Tibial nerve (tissue), 4 donors: ENCODE measurements around the gene ANKS6. TPM values are rescaled to one million over a fixed set of nuclear protein-coding genes. Genes with fewer than 3 reads are reported as not detected.

Experiments
- DNase-seq, 2 donors: peaks; one replicate each; pipeline ENCODE4 v3.0.0-alpha.2; 2019; ENCODE audit warnings: low spot score in 2 of 2
- H3K27ac ChIP-seq, 4 donors: fragments of 200-600 bp; sonication (generic) in 3 of 4; one replicate each; pipeline ENCODE4 v1.5.1; 2017 to 2019; ENCODE audit warnings: mild to moderate bottlenecking in 1 of 4
- H3K27me3 ChIP-seq, 2 donors: fragments of 200-600 bp; sonication (generic) in 1 of 2; one replicate each; pipeline versions ENCODE4 v1.5.1 to v1.6.0; 2017 to 2019
- H3K36me3 ChIP-seq, 3 donors: fragments of 200-600 bp; sonication (generic); one replicate each; pipeline ENCODE4 v1.5.1; 2018 to 2019
- H3K4me1 ChIP-seq, 4 donors: fragments of 200-600 bp; sonication (generic) in 3 of 4; one replicate each; pipeline ENCODE4 v1.5.1; 2017 to 2019
- H3K4me3 ChIP-seq, 4 donors: fragments of 200-600 bp; sonication (generic) in 3 of 4; one replicate each; pipeline ENCODE4 v1.5.1; 2017 to 2019; ENCODE audit warnings: mild to moderate bottlenecking in 1 of 4, moderate library complexity in 1 of 4
- H3K9me3 ChIP-seq, 4 donors: fragments of 200-600 bp; sonication (generic) in 3 of 4; one replicate each; pipeline ENCODE4 v1.5.1; 2017 to 2019
- EP300 ChIP-seq, 2 donors: sonication (generic); formaldehyde crosslinking; IDR thresholded peaks; one replicate each; pipeline ENCODE4 v1.6.1; 2017; ENCODE audit warnings: antibody characterized with exemption in 2 of 2, mild to moderate bottlenecking in 1 of 2
- POLR2A ChIP-seq, 2 donors: fragments of 450-650 bp; IDR thresholded peaks; one replicate each; pipeline ENCODE4 v1.6.1; 2017; ENCODE audit warnings: antibody characterized with exemption in 2 of 2, mild to moderate bottlenecking in 2 of 2, moderate library complexity in 2 of 2
- WGBS, 2 donors: methylation state at CpG; one replicate each; pipeline ENCODE4 v1.1.5; 2018; 5-methylcytosine and 5-hydroxymethylcytosine counted together
- total RNA-seq, 4 donors: library from RNA; depleted of rRNA; stranded (reverse); fragments of >200 nt; gene quantifications; one replicate each; pipeline ENCODE4 v1.1.0, GENCODE V29; 2016
- TF ChIP-seq, protein P1 (sequence below), 5 experiments: fragments of 200-600 bp in 3 of 5; fragments of 450-650 bp in 2 of 5; sonication (generic) in 3 of 5; IDR thresholded peaks; one replicate each; pipeline ENCODE4 v1.5.1; 2016 to 2019; ENCODE audit warnings: antibody characterized with exemption in 5 of 5, mild to moderate bottlenecking in 3 of 5, moderate library complexity in 2 of 5

The ANKS6 gene
- total RNA-seq, 4 donors from 2014 or later, result 13.8 to 46.2 (median 27.9) TPM

DNA sequence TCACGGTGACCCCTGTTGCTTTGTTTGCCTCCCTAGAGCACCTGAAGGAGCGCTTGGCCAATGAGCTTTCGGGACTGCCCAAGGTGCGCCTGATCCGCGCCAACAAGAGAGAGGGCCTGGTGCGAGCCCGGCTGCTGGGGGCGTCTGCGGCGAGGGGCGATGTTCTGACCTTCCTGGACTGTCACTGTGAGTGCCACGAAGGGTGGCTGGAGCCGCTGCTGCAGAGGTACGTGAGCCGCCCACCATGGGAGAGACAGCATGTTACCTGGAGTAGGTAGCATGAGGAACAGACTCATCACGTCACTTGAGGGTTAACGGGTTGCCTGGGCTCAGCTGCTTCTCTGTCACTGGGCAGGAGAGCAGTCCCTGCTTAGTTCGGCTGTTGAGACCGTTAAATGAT, 30.4 kb upstream of the ANKS6 start:
- DNase-seq, result no peak
- H3K27ac ChIP-seq, result no peak overlapping the region
- H3K4me3 ChIP-seq, result no peak overlapping the region
- WGBS, 2 donors, result 94 to 95% methylated on average over 20 of the region's 20 CpGs
- peaks cover 0 to 12% (median 0%) of the 10 kb centered on the region in 3 donors for H3K36me3 ChIP-seq
- peaks cover 0 to 4% (median 0%) of the 10 kb centered on the region in 4 donors for H3K9me3 ChIP-seq
- H3K27me3 ChIP-seq, result no peaks in the 10 kb centered on the region
- no peak for TF ChIP-seq EP300 (IDR thresholded peaks at IDR 0.05)
- no peak for TF ChIP-seq POLR2A (IDR thresholded peaks at IDR 0.05)
- TF ChIP-seq, protein P1, sequence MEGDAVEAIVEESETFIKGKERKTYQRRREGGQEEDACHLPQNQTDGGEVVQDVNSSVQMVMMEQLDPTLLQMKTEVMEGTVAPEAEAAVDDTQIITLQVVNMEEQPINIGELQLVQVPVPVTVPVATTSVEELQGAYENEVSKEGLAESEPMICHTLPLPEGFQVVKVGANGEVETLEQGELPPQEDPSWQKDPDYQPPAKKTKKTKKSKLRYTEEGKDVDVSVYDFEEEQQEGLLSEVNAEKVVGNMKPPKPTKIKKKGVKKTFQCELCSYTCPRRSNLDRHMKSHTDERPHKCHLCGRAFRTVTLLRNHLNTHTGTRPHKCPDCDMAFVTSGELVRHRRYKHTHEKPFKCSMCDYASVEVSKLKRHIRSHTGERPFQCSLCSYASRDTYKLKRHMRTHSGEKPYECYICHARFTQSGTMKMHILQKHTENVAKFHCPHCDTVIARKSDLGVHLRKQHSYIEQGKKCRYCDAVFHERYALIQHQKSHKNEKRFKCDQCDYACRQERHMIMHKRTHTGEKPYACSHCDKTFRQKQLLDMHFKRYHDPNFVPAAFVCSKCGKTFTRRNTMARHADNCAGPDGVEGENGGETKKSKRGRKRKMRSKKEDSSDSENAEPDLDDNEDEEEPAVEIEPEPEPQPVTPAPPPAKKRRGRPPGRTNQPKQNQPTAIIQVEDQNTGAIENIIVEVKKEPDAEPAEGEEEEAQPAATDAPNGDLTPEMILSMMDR (IDR thresholded peaks at IDR 0.05), result no peak
- H3K4me1 ChIP-seq, result no peaks in the 10 kb centered on the region

DNA sequence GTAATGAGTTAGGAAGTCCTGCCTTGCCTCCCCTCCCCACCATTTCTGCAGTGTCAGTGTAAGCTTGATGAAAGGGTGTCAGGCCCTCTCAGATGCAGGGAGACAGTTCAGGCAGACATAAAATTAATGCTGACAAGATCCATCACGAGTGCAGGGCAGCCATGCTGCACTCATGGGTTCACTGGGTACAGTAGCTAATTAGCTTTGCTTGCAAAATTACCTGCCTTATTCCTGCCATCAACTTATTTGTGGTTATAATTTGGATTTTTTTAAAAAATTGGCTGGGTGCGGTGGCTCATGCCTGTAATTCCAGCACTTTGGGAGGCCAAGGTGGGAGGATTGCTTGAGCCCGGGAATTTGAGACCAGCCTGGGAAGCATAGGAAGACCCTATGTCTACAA, 29.1 kb upstream of the ANKS6 start:
- TF ChIP-seq, protein P1 (IDR thresholded peaks at IDR 0.05), result no peak
- no peak for TF ChIP-seq EP300 (IDR thresholded peaks at IDR 0.05)
- TF ChIP-seq POLR2A (IDR thresholded peaks at IDR 0.05), result no peak
- WGBS, 2 donors, result 85 to 92% methylated on average over 3 of the region's 3 CpGs
- no peak for DNase-seq

DNA sequence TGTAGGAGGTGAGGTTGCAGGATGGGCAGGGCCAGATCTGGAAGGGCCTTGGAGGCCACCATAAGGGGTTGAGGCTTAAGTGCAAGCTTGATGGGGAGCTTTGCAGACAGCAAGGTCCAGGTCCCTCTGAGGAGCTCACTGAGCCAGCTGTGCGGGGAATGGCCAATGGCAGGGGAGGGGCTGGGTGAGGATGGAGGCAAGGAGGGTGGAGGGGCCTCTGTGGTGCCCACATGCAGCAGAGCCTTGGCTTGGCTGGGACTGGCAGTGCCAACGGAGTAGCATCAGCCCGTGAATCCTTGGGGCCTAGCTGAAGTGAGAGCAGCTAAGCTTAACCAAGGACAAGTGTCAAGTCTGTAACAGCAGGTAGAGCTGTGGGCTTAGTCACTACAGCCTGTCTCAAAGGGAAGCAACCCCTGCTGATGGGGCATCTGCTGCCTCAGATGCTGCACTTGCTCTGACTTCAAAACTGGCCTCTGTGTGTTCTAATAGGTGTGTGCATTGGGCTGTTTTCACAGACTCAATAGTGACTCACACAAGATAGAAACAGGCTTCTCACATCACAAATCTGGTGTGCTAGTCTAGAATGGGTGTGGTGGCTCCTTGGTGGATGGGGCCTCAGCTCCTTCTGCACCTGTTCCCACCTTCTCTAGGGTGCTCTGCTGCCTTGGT, 27.4 kb upstream of the ANKS6 start:
- peaks cover 0 to 12% (median 0%) of the 10 kb centered on the region in 3 donors for H3K36me3 ChIP-seq
- DNase-seq, result no peak
- H3K4me3 ChIP-seq, result no peak overlapping the region
- H3K9me3 ChIP-seq, result peaks cover 0 to 9% (median 0%) of the 10 kb centered on the region in 4 donors
- no peaks in the 10 kb centered on the region for H3K4me1 ChIP-seq
- no peak overlapping the region for H3K27ac ChIP-seq
- TF ChIP-seq POLR2A (IDR thresholded peaks at IDR 0.05) (no peak), EP300 (IDR thresholded peaks at IDR 0.05) (no peak)
- TF ChIP-seq, protein P1 (IDR thresholded peaks at IDR 0.05), result no peak
- WGBS, 2 donors, result 96 to 97% methylated on average over 2 to 3 of the region's 3 CpGs
- H3K27me3 ChIP-seq, result no peaks in the 10 kb centered on the region

More for the DNA sequence above, 29.1 kb upstream of the ANKS6 start:
- H3K4me3 ChIP-seq, result no peak overlapping the region
- H3K27ac ChIP-seq, result no peak overlapping the region
- H3K36me3 ChIP-seq, result peaks cover 0 to 12% (median 0%) of the 10 kb centered on the region in 3 donors
- H3K9me3 ChIP-seq, result peaks cover 0 to 4% (median 0%) of the 10 kb centered on the region in 4 donors
- no peaks in the 10 kb centered on the region for H3K27me3 ChIP-seq
- no peaks in the 10 kb centered on the region for H3K4me1 ChIP-seq

DNA sequence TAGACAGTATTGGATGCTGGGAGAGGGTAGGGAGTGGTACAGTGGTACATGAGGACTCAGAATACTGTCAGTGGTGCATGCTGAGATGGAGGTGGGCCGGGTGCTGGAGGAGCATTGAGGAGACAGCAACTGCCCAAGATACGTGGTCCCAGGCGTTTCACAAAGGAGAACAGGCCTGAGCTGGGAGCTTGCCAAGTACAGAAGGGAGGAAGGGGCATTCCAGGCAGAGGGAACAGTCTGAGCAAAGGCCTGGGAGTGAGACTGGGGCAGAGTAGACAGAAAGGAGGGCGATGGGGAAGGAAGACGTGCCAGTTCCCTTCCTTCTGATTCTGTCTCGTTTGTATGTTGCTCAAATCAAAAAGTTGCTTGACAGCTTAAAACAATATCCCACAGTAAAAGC, 26.3 kb upstream of the ANKS6 start:
- DNase-seq, result no peak
- Histone ChIP-seq H3K27me3 (no peaks in the 10 kb centered on the region), H3K4me1 (no peaks in the 10 kb centered on the region), H3K36me3 (peaks cover 0 to 12% (median 0%) of the 10 kb centered on the region in 3 donors), H3K9me3 (peaks cover 0 to 10% (median 0%) of the 10 kb centered on the region in 4 donors), H3K27ac (no peak overlapping the region), H3K4me3 (no peak overlapping the region)
- 87 to 89% methylated on average over 6 of the region's 6 CpGs for WGBS, 2 donors
- TF ChIP-seq POLR2A (IDR thresholded peaks at IDR 0.05) (no peak), EP300 (IDR thresholded peaks at IDR 0.05) (no peak)
- TF ChIP-seq, protein P1 (IDR thresholded peaks at IDR 0.05), result no peak

DNA sequence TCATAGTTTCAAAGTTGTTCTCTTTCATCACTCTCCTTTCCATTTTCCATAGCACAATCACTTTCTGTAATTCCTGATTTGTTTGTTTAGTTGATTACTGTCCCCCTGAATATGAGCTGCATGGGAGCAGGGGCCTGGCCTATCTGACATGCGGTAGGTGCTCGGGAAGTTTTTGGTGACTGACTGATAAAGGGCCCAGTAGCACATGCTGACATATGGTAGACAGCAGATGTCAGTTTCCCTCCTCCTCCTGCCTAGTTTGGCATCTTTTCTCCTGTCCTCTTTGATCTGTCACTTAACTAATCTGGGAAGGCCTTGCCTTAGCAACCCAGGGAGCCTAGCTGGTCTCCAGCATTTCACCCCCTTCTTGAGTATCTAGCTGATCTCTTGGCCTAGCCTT, 25.5 kb upstream of the ANKS6 start:
- Histone ChIP-seq H3K36me3 (peaks cover 0 to 10% (median 0%) of the 10 kb centered on the region in 3 donors), H3K27me3 (no peaks in the 10 kb centered on the region), H3K4me3 (no peak overlapping the region), H3K9me3 (peaks cover 0 to 10% (median 0%) of the 10 kb centered on the region in 4 donors), H3K27ac (no peak overlapping the region), H3K4me1 (no peaks in the 10 kb centered on the region)
- no peak for TF ChIP-seq POLR2A (IDR thresholded peaks at IDR 0.05)
- no peak for TF ChIP-seq EP300 (IDR thresholded peaks at IDR 0.05)
- TF ChIP-seq, protein P1 (IDR thresholded peaks at IDR 0.05), result no peak
- DNase-seq, result no peak
- 88 to 92% methylated on average over 2 of the region's 2 CpGs for WGBS, 2 donors
